Rectal smooth muscle tissue (tissue), 1 donor: ENCODE results near the gene HCFC1R1.
"Not testable (repeated sequence)": the region's sequence is repeated elsewhere in the genome, so short reads cannot be mapped to it uniquely, and the experiment has no call there.

Experiments used
- H3K27ac ChIP-seq: one replicate; pipeline ENCODE4 v1.7.0; 2013; ENCODE audit warnings: low read depth, low read length, inconsistent platforms
- H3K27me3 ChIP-seq: one replicate; pipeline ENCODE4 v1.7.0; 2013; ENCODE audit warnings: low read length; ENCODE audit not compliant: control insufficient read depth, insufficient read depth
- H3K36me3 ChIP-seq: one replicate; pipeline ENCODE4 v1.7.0; 2013; ENCODE audit warnings: low read length; ENCODE audit not compliant: control insufficient read depth, insufficient read depth
- H3K4me1 ChIP-seq: one replicate; pipeline ENCODE4 v1.7.0; 2013; ENCODE audit warnings: low read length; ENCODE audit not compliant: control insufficient read depth, insufficient read depth
- H3K4me3 ChIP-seq: one replicate; pipeline ENCODE4 v1.7.0; 2013; ENCODE audit warnings: low read length
- H3K9ac ChIP-seq: one replicate; pipeline ENCODE4 v1.7.0; 2013; ENCODE audit warnings: low read length

Gene HCFC1R1

DNA sequence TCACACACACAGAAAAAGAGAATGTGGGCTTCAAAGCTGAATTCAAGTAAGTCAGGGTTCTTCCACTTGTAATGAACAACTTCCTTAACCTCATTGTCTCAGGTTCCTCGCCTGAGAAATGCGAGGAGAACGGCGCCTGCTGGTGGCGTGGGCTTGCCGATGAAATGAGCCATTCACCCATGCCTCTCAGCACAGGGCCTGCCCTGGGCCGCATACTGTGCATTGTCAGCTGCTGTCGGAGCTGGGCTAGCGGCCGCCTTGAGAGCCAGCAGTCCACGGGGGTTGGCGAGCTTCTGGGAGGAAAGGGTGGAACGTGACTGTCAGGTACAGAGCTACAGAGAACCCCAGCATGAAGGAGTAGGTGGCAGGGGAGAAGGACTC lies 29.6 kb upstream of the HCFC1R1 start:
- not testable (repeated sequence) for H3K9ac ChIP-seq, H3K36me3 ChIP-seq, H3K4me1 ChIP-seq, H3K4me3 ChIP-seq, H3K27me3 ChIP-seq, H3K27ac ChIP-seq

DNA sequence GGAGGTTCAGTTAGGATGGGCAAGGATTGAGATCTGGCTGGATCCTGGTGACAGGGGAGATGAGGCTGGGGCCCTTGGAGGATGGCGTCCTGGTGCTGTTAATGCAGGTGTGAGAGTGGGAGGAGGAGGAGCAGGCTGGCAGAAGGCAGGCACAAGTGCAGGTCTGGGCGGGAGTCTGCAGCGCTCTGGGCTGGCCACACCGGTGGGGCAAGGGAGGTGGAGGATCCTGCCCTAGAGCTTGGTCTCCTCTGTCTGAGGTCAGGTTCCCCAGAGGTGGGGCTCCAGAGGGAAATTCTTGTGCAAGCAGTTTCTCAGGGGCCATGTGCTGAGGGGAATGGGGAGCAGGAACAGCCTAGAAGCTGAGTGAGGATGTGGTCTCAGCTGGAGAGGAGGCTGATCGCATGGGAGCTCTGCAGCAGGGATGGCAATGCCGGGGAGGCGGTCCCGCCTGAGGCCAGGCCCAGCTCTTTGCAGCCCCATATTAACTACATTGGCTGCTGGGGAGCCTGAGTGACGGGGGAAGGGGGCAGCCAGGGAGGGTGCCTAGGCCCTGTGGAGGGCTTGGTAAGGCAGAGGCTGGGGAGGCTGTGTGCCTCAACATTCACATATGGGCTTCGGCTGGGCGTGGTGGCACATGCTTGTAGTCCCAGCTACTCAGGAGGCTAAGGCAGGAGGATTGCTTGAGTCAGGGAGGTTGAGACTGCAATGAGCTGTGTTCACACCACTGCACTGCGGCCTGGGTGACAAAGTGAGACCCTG lies 29.0 kb upstream of the HCFC1R1 start:
- H3K9ac ChIP-seq, H3K4me1 ChIP-seq, H3K27me3 ChIP-seq, H3K4me3 ChIP-seq, H3K27ac ChIP-seq, H3K36me3 ChIP-seq: not testable (repeated sequence)

DNA sequence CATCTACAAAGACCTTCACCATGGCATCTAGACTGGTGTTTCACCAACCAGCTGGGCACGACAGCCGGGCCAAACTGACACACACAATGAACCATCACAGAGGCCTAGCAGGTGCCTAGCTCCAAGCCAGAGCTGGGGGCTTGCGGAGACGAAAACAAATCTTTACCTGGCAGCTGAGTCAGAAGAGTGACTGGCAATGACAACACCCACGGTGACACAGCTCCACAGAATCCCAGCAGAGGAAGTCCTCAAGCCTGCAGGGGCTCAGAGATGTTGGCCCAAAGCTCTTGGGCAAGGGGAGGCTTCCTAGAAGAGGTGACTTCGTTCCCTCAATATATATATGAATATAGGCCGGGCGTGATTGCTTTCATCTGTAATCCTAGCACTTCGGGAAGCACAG lies 27.8 kb upstream of the HCFC1R1 start:
- H3K27me3 ChIP-seq = peaks cover 9% of the 10 kb centered on the region
- no peak overlapping the region for H3K4me3 ChIP-seq
- H3K9ac ChIP-seq = no peak overlapping the region
- peaks cover 3% of the 10 kb centered on the region for H3K36me3 ChIP-seq
- H3K4me1 ChIP-seq = no peaks in the 10 kb centered on the region
- no peak overlapping the region for H3K27ac ChIP-seq

DNA sequence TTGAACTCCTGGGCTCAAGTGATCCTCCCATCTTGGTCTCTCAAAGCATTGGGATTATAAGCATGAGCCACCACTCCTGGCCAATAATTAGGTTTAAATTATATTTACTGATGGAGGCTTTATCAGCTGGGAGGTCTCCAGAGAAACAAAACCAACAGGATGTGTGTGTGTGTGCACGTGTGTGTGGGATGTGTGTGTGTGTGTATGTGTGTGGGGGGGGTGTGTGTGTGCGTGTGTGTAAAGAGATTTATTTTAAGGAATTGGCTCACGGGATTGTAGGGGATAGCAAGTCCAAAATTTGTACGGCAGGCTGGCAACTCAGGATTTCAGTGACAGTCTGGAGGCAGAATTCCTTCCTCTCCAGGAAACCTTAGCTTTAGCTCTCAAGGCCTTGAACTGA lies 27.3 kb upstream of the HCFC1R1 start:
- no peak overlapping the region for H3K9ac ChIP-seq
- no peak overlapping the region for H3K27ac ChIP-seq
- H3K4me1 ChIP-seq = no peaks in the 10 kb centered on the region
- H3K4me3 ChIP-seq = no peak overlapping the region
- H3K36me3 ChIP-seq = peaks cover 3% of the 10 kb centered on the region
- peaks cover 12% of the 10 kb centered on the region for H3K27me3 ChIP-seq

DNA sequence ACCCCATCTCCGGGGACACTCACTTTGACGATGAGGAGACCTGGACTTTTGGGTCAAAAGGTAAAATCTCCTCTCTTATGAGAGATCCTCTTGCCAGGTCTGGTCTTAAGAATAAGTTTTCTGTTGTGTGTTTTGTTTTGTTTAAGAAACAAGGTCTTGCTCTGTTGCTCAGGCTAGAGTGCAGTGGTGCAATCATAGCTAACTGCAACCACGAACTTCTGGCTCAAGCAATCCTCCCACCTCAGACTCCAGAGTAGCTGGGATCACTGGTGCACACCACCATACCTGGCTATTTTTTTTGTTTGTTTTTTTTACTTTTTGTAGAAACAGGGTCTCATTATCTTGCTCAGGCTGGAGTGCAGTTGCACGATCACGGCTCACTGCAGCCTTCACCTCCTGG lies 26.7 kb upstream of the HCFC1R1 start:
- no peak overlapping the region for H3K27ac ChIP-seq
- H3K4me3 ChIP-seq = no peak overlapping the region
- peaks cover 15% of the 10 kb centered on the region for H3K27me3 ChIP-seq
- H3K4me1 ChIP-seq = no peaks in the 10 kb centered on the region
- no peak overlapping the region for H3K9ac ChIP-seq
- peaks cover 3% of the 10 kb centered on the region for H3K36me3 ChIP-seq

DNA sequence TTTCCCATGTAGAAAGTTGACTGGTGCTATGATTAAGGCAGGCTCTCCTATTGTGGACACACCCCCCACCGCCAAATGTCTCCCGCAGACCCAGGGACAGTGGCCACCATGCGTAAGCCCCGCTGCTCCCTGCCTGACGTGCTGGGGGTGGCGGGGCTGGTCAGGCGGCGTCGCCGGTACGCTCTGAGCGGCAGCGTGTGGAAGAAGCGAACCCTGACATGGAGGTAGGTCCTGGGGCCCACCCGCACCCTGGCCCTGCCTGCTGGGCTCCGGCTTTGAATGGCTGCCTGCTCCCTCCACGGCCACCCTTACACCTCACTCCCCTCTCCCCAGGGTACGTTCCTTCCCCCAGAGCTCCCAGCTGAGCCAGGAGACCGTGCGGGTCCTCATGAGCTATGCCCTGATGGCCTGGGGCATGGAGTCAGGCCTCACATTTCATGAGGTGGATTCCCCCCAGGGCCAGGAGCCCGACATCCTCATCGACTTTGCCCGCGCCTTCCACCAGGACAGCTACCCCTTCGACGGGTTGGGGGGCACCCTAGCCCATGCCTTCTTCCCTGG lies 26.3 kb upstream of the HCFC1R1 start:
- no peaks in the 10 kb centered on the region for H3K4me1 ChIP-seq

DNA sequence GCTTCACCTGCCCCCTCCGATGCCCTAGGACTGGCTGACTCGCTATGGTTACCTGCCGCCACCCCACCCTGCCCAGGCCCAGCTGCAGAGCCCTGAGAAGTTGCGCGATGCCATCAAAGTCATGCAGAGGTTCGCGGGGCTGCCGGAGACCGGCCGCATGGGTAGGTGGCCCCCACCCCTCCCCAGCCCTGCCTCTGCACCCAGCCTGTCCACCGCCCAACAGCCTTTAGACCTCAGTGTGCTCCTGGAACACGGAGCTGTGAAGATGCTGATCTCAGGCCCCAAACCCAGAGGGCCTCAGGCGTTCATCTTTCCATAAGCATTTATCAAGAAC lies 23.6 kb upstream of the HCFC1R1 start:
- Histone ChIP-seq H3K36me3 (no peaks in the 10 kb centered on the region), H3K27me3 (peaks cover 18% of the 10 kb centered on the region), H3K27ac (no peak overlapping the region), H3K9ac (no peak overlapping the region), H3K4me3 (no peak overlapping the region), H3K4me1 (no peaks in the 10 kb centered on the region)

More for the DNA sequence above, 26.3 kb upstream of the HCFC1R1 start:
- H3K9ac ChIP-seq = no peak overlapping the region
- H3K27me3 ChIP-seq = peaks cover 18% of the 10 kb centered on the region
- no peak overlapping the region for H3K27ac ChIP-seq
- H3K4me3 ChIP-seq = no peak overlapping the region
- peaks cover 3% of the 10 kb centered on the region for H3K36me3 ChIP-seq

DNA sequence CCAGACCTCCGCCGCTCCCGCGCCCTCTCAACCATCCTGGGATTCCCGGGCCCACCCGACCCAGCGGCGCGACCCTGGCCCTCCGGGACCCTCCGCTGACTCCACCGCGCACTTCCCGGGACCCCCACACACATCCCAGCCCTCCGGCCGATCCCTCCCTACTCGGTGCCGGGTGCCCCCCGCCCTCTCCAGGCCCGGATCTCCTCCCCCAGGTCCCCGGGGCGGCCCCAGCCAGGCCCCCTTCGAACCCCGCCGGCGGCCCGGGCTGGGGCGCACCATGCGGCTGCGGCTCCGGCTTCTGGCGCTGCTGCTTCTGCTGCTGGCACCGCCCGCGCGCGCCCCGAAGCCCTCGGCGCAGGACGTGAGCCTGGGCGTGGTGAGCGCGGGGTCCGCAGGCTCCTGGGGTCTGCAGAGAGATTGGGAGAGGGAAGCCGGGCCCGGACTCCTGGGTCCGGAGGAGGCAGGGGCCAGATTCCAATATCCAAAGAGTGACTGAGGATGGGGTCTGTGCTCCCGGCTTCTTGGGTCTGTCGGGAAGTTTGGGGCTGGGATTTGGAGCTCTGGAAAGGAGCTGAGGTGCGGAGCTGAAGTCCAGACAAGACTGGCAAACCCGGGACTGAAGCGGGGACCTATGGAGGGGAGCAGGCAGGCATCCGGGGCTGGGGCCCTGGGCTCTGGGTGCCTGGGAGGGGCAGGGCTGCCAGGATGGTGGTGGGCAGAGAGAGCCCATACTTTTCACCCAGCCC lies 23.1 kb upstream of the HCFC1R1 start:
- peak overlapping the region; percentile 33 for H3K4me3 ChIP-seq
- peaks cover 18% of the 10 kb centered on the region for H3K27me3 ChIP-seq
- no peaks in the 10 kb centered on the region for H3K4me1 ChIP-seq
- H3K9ac ChIP-seq = no peak overlapping the region
- no peak overlapping the region for H3K27ac ChIP-seq
- no peaks in the 10 kb centered on the region for H3K36me3 ChIP-seq

DNA sequence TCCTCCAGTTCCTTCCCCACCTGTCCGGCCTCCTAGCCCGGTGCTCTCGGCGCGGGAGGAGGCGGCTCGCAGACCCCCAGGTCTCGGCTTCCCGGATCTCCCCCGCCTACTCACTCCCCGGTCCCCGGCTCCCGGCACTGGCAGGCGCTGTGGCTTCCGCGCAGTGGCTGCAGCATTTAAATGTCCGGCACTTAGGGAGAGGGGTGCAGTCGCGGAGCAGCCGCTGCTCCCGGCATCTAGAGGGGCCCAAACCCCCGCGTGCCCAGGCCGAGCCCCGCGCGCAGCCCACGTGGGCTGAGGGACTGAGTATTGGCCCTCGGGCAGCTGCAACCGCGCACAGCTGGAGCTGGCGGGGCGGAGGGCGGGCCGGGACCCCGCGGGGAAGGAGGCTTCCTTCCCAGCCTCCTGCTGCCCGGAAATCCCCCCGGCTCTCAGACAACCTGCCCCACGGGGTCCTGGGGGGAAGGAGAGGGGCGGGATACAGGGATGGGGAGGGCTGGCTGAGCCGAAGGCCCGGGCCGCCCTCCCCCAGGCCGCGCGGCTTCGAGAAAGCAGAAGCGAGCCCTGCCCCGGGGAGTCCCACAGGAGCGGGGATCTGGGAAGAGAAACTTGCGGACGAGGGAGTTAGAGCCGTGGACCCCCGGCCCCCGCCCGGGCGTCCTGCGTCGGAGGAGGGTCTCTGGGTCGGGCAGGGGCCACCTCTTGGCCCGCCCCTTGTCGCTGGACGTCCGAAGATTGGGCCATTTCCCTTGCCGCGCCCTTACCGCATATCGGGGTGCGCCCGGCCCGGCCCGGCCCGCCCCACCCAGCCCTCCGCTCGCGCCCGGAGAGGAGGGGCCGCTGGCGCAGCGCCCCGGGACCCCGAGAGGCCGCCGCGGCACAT lies 22.3 kb upstream of the HCFC1R1 start, which contains the start of gene MMP25:
Gene MMP25, plus strand, starts transcription at position 804 of the 883 bp plus-strand sequence. CDS start 357 bp downstream, outside the sequence.
- Histone ChIP-seq H3K27ac (no peak within 1 kb of the TSS), H3K4me1 (no peaks in the 10 kb centered on the region), H3K36me3 (no peaks in the 10 kb centered on the region), H3K27me3 (peaks cover 18% of the 10 kb centered on the region), H3K4me3 (peak within 1 kb of the TSS; percentile 59), H3K9ac (no peak within 1 kb of the TSS)

DNA sequence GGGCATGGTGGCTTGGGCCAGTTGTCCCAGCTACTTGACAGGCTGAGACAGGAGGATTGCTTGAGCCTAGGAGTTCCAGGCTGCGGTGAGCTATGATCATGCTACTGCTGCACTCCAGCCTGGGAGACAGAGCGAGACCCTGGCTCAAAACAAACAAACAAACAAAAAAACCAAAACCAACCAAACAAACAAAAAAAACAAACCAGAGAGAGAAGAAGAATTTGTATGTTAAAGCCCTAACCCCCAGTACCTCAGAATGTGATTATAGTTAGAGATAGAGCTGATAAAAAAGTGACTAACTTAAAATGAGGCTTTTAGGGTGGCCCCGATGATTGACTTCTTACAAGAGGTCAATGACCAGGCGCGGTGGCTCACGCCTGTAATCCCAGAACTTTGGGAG lies 21.0 kb upstream of the HCFC1R1 start:
- Histone ChIP-seq H3K27ac (no peak overlapping the region), H3K9ac (no peak overlapping the region), H3K27me3 (peaks cover 18% of the 10 kb centered on the region), H3K4me1 (no peaks in the 10 kb centered on the region), H3K4me3 (no peak overlapping the region), H3K36me3 (no peaks in the 10 kb centered on the region)

DNA sequence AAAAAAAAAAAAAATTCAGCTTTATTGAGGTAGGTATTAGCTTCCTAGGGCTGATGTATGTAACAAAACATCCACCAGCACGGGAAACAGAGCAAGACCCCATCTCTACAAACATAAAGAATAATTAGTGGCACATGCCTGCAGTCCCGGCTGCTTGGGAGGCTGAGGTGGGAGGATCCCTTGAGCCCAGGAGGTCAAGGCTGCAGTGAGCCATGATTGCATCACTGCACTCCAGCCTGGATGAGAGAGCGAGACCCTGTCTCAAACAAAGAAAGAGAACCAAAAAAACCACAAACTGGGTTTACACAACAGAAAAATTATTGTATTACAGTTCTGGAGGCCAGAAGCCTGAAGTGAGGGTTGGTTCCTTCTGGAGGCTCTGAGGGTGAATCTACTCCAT lies 18.6 kb upstream of the HCFC1R1 start:
- H3K36me3 ChIP-seq = no peaks in the 10 kb centered on the region
- H3K9ac ChIP-seq = no peak overlapping the region
- no peaks in the 10 kb centered on the region for H3K4me1 ChIP-seq
- H3K27me3 ChIP-seq = peaks cover 23% of the 10 kb centered on the region
- H3K27ac ChIP-seq = no peak overlapping the region
- H3K4me3 ChIP-seq = no peak overlapping the region

DNA sequence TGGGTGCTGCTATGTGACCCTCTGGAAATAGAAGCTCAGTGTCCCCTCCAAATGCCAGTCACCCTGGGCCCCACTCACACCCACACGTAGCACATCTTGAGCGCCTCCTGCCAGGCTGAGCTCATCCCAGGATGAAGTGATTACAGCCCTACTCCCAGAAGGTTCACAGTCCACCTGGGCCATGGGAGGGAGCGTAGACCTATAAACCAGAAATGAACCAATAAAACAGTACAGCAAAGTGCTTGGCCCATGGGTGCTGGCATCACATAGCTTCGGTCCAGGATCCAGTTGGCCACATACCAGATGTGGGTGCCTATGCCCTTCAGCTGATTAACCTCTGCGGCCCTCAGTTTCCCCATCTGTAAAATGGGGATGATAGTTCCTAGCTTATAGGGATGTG lies 15.2 kb upstream of the HCFC1R1 start:
- Histone ChIP-seq H3K4me1 (no peaks in the 10 kb centered on the region), H3K27me3 (peaks cover 12% of the 10 kb centered on the region), H3K4me3 (no peak overlapping the region), H3K9ac (no peak overlapping the region), H3K36me3 (no peaks in the 10 kb centered on the region), H3K27ac (no peak overlapping the region)
